Activated CD8-positive, alpha-beta memory T cell treated with anti-CD3 and anti-CD28 coated beads, Interleukin-2, amount 50 U/mL, for 24 hours (primary cell): ENCODE results near the gene ATF5.

Experiments
- DNase-seq: peaks from one replicate; pipeline ENCODE4 v3.0.0-alpha.2; 2020; ENCODE audit errors: extremely low read depth

The ATF5 gene

GRCh38 chr19:49976496-49976895, 47.5 kb downstream of the ATF5 start:
- no peak for DNase-seq

- DNase-seq = no peak
These were observed 48.1 kb downstream of the ATF5 start for GRCh38 chr19:49977076-49977475.

- DNase-seq = no peak
These were observed 48.9 kb downstream of the ATF5 start for GRCh38 chr19:49977881-49978280.

GRCh38 chr19:49978324-49978723, 49.3 kb downstream of the ATF5 start:
- DNase-seq = no peak

GRCh38 chr19:49981603-49982593, 52.9 kb downstream of the ATF5 start:
- no peak for DNase-seq
